SK-N-SH (cell line): Measurements from ENCODE around the gene CELF5.

Experiments used
- CHD2 ChIP-seq: fragments of 150-350 bp; IDR thresholded peaks from 2 replicates; pipeline ENCODE4 v1.6.1; 2018; ENCODE audit warnings: low read length; ENCODE audit not compliant: partially characterized antibody
- CTCF ChIP-seq: fragments of 200-600 bp; sonication (generic); IDR thresholded peaks from 2 replicates; pipeline ENCODE4 v1.6.1; 2017; ENCODE audit warnings: antibody characterized with exemption, mild to moderate bottlenecking, moderate library complexity
- FOXM1 ChIP-seq: IDR thresholded peaks from 2 replicates; pipeline ENCODE4 v1.4.0; 2012; ENCODE audit warnings: low read depth, mild to moderate bottlenecking
- POLR2AphosphoS5 ChIP-seq: IDR thresholded peaks from 2 replicates; pipeline ENCODE4 v1.6.1; 2012; ENCODE audit warnings: low read depth, low read length
- REST ChIP-seq: IDR thresholded peaks from 2 replicates; pipeline ENCODE4 v1.6.1; 2012; ENCODE audit warnings: mild to moderate bottlenecking, low read depth, low read length, moderate library complexity
- TAF1 ChIP-seq: IDR thresholded peaks from 2 replicates; pipeline ENCODE4 v1.6.1; 2012; ENCODE audit warnings: low read depth, mild to moderate bottlenecking, low read length, moderate library complexity, borderline replicate concordance

- TF ChIP-seq CTCF (no peak), CHD2 (no peak), POLR2AphosphoS5 (no peak), REST (no peak), TAF1 (no peak), FOXM1 (no peak)
Observed at GRCh38 chr19:3310711-3311110, 86.2 kb downstream of the CELF5 start.
